Measurements from ENCODE around the gene SDK1. TPM values are rescaled to one million over a fixed set of nuclear protein-coding genes. Genes with fewer than 3 reads are reported as not detected.

Gene SDK1
- total and polyA plus RNA-seq, 2 donors (not counting 3 experiments of a cell fraction or from before 2014, with no cell fraction given): 1.6 to 3.9 TPM

DNA sequence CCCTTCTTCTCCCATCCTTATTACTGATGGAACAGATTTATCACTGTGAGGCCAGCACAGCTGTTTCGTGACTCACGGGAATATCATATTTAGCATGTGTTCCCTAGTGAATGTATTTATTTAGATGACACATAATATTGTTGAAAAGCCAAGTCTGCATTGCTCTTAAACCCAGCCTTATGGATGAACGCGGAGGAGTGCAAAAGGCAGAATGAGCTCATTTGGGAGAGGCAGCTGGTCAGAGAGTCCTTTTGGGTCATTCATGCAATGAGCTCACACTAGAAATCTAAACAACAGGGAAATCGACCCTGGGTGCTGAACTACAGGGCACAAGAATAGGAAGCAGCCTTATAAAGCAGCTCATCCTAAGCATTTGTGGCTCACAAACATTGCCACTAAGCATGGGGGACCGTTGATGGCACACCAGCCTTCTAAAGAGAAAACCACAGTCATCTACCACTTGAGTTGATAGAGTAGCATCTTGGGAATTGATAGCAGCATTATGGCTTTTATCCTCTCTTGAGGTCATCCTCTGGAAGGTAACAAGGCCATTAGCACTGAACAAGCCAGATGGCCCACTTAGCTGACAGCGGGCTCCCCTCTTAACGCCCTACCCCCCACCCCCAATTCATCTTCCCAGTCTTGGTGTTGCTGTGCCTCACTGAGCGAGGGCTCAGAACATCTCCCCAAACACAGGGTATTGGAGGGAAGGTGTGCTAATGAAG, 32.9 kb upstream of the SDK1 start:
- Histone ChIP-seq H3K79me2 (ENCODE audit: control insufficient read depth, insufficient read depth, low read length) (no peaks in the 10 kb centered on the region), H3K4me2 (ENCODE audit: insufficient read depth, low read length) (no peak overlapping the region), H4K20me1 (replicated peaks; ENCODE audit: control insufficient read depth, extremely low read depth, insufficient read depth, low read length) (no peaks in the 10 kb centered on the region), H3K27me3 (ENCODE audit: control insufficient read depth in 2 of 2, insufficient read depth in 2 of 2, low read length in 2 of 2) (peaks cover 0 to 1% of the 10 kb centered on the region in 2 experiments), H3K4me3 (replicated peaks in 1 of 3; ENCODE audit: insufficient read depth in 1 of 3, low read depth in 1 of 3, low read length in 3 of 3) (no peak overlapping the region), H3K9me1 (replicated peaks; ENCODE audit: control insufficient read depth, extremely low read depth, insufficient read depth, low read length) (no peaks in the 10 kb centered on the region), H3K9me3 (replicated peaks; ENCODE audit: control insufficient read depth, insufficient read depth, low read length) (no peaks in the 10 kb centered on the region), H3K4me1 (ENCODE audit: control insufficient read depth, extremely low read depth, insufficient read depth, low read length) (no peaks in the 10 kb centered on the region), H3K27ac (ENCODE audit: insufficient read depth, low read depth, low read length) (no peak overlapping the region), H2AFZ (ENCODE audit: low read depth, low read length) (no peak overlapping the region), H3K36me3 (ENCODE audit: control insufficient read depth in 2 of 2, extremely low read depth in 1 of 2, insufficient read depth in 2 of 2, low read length in 2 of 2) (no peaks in the 10 kb centered on the region), H3K9ac (replicated peaks; ENCODE audit: extremely low read depth, insufficient read depth, low read length) (no peak overlapping the region)
- ChIA-PET CTCF (no interaction called here), POLR2A (no interaction called here)
- no peak for FAIRE-seq
- dilution Hi-C loops (cut with MboI; ENCODE audit: extremely low pct_ligation_motif_present, low sequenced_read_pairs): no loop called here
- TF ChIP-seq MYC (IDR thresholded peaks at IDR 0.05; ENCODE audit: low read depth, low read length) (no peak), JUN (IDR thresholded peaks at IDR 0.05; ENCODE audit: borderline replicate concordance, insufficient read depth, insufficient read length, low read depth) (no peak), GATA2 (IDR thresholded peaks at IDR 0.05; ENCODE audit: insufficient read depth, insufficient read length, low read depth, low read length) (no peak), POLR2A (IDR thresholded peaks at IDR 0.05; ENCODE audit: low read depth, low read length) (no peak), FOS (IDR thresholded peaks at IDR 0.05; ENCODE audit: borderline replicate concordance, insufficient read depth, low read length) (no peak), EZH2 (IDR thresholded peaks at IDR 0.05; ENCODE audit: borderline replicate concordance, low read depth, low read length, severe bottlenecking) (no peak), POLR2AphosphoS5 (IDR thresholded peaks at IDR 0.05; ENCODE audit: insufficient read depth, low read depth, low read length) (no peak)
- TF ChIP-seq, protein P1, sequence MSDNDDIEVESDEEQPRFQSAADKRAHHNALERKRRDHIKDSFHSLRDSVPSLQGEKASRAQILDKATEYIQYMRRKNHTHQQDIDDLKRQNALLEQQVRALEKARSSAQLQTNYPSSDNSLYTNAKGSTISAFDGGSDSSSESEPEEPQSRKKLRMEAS (IDR thresholded peaks at IDR 0.05; ENCODE audit: insufficient read depth, insufficient read length): no peak
- TF ChIP-seq, protein P2, sequence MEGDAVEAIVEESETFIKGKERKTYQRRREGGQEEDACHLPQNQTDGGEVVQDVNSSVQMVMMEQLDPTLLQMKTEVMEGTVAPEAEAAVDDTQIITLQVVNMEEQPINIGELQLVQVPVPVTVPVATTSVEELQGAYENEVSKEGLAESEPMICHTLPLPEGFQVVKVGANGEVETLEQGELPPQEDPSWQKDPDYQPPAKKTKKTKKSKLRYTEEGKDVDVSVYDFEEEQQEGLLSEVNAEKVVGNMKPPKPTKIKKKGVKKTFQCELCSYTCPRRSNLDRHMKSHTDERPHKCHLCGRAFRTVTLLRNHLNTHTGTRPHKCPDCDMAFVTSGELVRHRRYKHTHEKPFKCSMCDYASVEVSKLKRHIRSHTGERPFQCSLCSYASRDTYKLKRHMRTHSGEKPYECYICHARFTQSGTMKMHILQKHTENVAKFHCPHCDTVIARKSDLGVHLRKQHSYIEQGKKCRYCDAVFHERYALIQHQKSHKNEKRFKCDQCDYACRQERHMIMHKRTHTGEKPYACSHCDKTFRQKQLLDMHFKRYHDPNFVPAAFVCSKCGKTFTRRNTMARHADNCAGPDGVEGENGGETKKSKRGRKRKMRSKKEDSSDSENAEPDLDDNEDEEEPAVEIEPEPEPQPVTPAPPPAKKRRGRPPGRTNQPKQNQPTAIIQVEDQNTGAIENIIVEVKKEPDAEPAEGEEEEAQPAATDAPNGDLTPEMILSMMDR (IDR thresholded peaks at IDR 0.05; ENCODE audit: extremely low read depth in 1 of 2, insufficient read depth in 1 of 2, low read depth in 1 of 2, low read length in 2 of 2): no peak
- no peak for DNase-seq (ENCODE audit: low read depth, low spot score)
- intact Hi-C loops (cut with micrococcal nuclease): no loop called here
- no TSS peak for BruUV-seq (replicated peaks)

Measured in endothelial cell of umbilical vein (primary cell).